ENCODE measurements around the gene GRHL1.
"Not testable (repeated sequence)": the region's sequence is repeated elsewhere in the genome, so short reads cannot be mapped to it uniquely, and the experiment has no call there.

The GRHL1 gene

GRCh38 chr2:10012963-10013461 is 61.5 kb downstream of the GRHL1 start:
- no peak for ATAC-seq (replicated peaks; ENCODE audit: extremely low read depth, poor library complexity, severe bottlenecking)
- no peak overlapping the region for H3K27ac Mint-ChIP-seq (ENCODE audit: low read depth)
- DNase-seq (ENCODE audit: low spot score in 2 of 2), result no peak
- no peak overlapping the region for H3K4me3 Mint-ChIP-seq
- no peaks in the 10 kb centered on the region for H3K9me3 Mint-ChIP-seq
- no peaks in the 10 kb centered on the region for H3K36me3 Mint-ChIP-seq (ENCODE audit: insufficient read depth)
- H3K4me1 Mint-ChIP-seq, result no peaks in the 10 kb centered on the region
- H3K27me3 Mint-ChIP-seq, result no peaks in the 10 kb centered on the region

GRCh38 chr2:10013651-10014417 is 62.3 kb downstream of the GRHL1 start:
- H3K27ac Mint-ChIP-seq (ENCODE audit: low read depth); H3K4me1 Mint-ChIP-seq; H3K27me3 Mint-ChIP-seq; H3K9me3 Mint-ChIP-seq; DNase-seq (ENCODE audit: low spot score in 2 of 2); H3K36me3 Mint-ChIP-seq (ENCODE audit: insufficient read depth); ATAC-seq (replicated peaks; ENCODE audit: extremely low read depth, poor library complexity, severe bottlenecking); H3K4me3 Mint-ChIP-seq: not testable (repeated sequence)

- Mint-ChIP-seq H3K27ac (ENCODE audit: low read depth) (no peak overlapping the region), H3K36me3 (ENCODE audit: insufficient read depth) (no peaks in the 10 kb centered on the region), H3K27me3 (peaks cover 9% of the 10 kb centered on the region), H3K4me3 (no peak overlapping the region), H3K9me3 (no peaks in the 10 kb centered on the region), H3K4me1 (no peaks in the 10 kb centered on the region)
- DNase-seq (ENCODE audit: low spot score in 2 of 2) (no peak), ATAC-seq (replicated peaks; ENCODE audit: extremely low read depth, poor library complexity, severe bottlenecking) (no peak)
Observed at GRCh38 chr2:10014418-10015190, 63.1 kb downstream of the GRHL1 start.

GRCh38 chr2:10015376-10015989 is 64.0 kb downstream of the GRHL1 start:
- not testable (repeated sequence) for H3K36me3 Mint-ChIP-seq (ENCODE audit: insufficient read depth); H3K9me3 Mint-ChIP-seq; H3K4me1 Mint-ChIP-seq; ATAC-seq (replicated peaks; ENCODE audit: extremely low read depth, poor library complexity, severe bottlenecking); H3K27ac Mint-ChIP-seq (ENCODE audit: low read depth); H3K27me3 Mint-ChIP-seq; H3K4me3 Mint-ChIP-seq; DNase-seq (ENCODE audit: low spot score in 2 of 2)

- Mint-ChIP-seq H3K27ac (ENCODE audit: low read depth) (no peak overlapping the region), H3K27me3 (peaks cover 9% of the 10 kb centered on the region), H3K4me1 (no peaks in the 10 kb centered on the region), H3K4me3 (no peak overlapping the region), H3K36me3 (ENCODE audit: insufficient read depth) (no peaks in the 10 kb centered on the region), H3K9me3 (no peaks in the 10 kb centered on the region)
- ATAC-seq (replicated peaks; ENCODE audit: extremely low read depth, poor library complexity, severe bottlenecking) (no peak), DNase-seq (ENCODE audit: low spot score in 2 of 2) (no peak)
Observed at GRCh38 chr2:10016001-10016801, 64.7 kb downstream of the GRHL1 start.

- H3K27ac Mint-ChIP-seq (ENCODE audit: low read depth), result no peak overlapping the region
Observed at GRCh38 chr2:10016802-10017258, 65.3 kb downstream of the GRHL1 start.

GRCh38 chr2:10017313-10017941 is 65.9 kb downstream of the GRHL1 start:
- no peak for DNase-seq (ENCODE audit: low spot score in 2 of 2)
- H3K9me3 Mint-ChIP-seq, result no peaks in the 10 kb centered on the region
- ATAC-seq (replicated peaks; ENCODE audit: extremely low read depth, poor library complexity, severe bottlenecking), result no peak
- no peak overlapping the region for H3K27ac Mint-ChIP-seq (ENCODE audit: low read depth)
- no peaks in the 10 kb centered on the region for H3K4me1 Mint-ChIP-seq
- no peaks in the 10 kb centered on the region for H3K36me3 Mint-ChIP-seq (ENCODE audit: insufficient read depth)
- H3K4me3 Mint-ChIP-seq, result no peak overlapping the region
- H3K27me3 Mint-ChIP-seq, result peaks cover 9% of the 10 kb centered on the region

More at GRCh38 chr2:10016802-10017258, 65.3 kb downstream of the GRHL1 start:
- H3K4me3 Mint-ChIP-seq, result no peak overlapping the region
- peaks cover 9% of the 10 kb centered on the region for H3K27me3 Mint-ChIP-seq
- no peaks in the 10 kb centered on the region for H3K9me3 Mint-ChIP-seq
- ATAC-seq (replicated peaks; ENCODE audit: extremely low read depth, poor library complexity, severe bottlenecking) (no peak), DNase-seq (ENCODE audit: low spot score in 2 of 2) (no peak)
- no peaks in the 10 kb centered on the region for H3K4me1 Mint-ChIP-seq
- H3K36me3 Mint-ChIP-seq (ENCODE audit: insufficient read depth), result no peaks in the 10 kb centered on the region

GRCh38 chr2:10019174-10019573 is 67.7 kb downstream of the GRHL1 start:
- H3K4me3 Mint-ChIP-seq, result no peak overlapping the region
- no peak overlapping the region for H3K27ac Mint-ChIP-seq (ENCODE audit: low read depth)
- H3K4me1 Mint-ChIP-seq, result no peaks in the 10 kb centered on the region
- H3K9me3 Mint-ChIP-seq, result no peaks in the 10 kb centered on the region
- peaks cover 9% of the 10 kb centered on the region for H3K27me3 Mint-ChIP-seq
- ATAC-seq (replicated peaks; ENCODE audit: extremely low read depth, poor library complexity, severe bottlenecking) (no peak), DNase-seq (ENCODE audit: low spot score in 2 of 2) (no peak)
- no peaks in the 10 kb centered on the region for H3K36me3 Mint-ChIP-seq (ENCODE audit: insufficient read depth)

GRCh38 chr2:10019602-10020400 is 68.3 kb downstream of the GRHL1 start:
- Mint-ChIP-seq H3K36me3 (ENCODE audit: insufficient read depth) (no peaks in the 10 kb centered on the region), H3K27ac (ENCODE audit: low read depth) (no peak overlapping the region)

GRCh38 chr2:10022041-10022421 is 70.5 kb downstream of the GRHL1 start:
- H3K4me3 Mint-ChIP-seq, result no peak overlapping the region
- H3K4me1 Mint-ChIP-seq, result no peaks in the 10 kb centered on the region
- no peaks in the 10 kb centered on the region for H3K9me3 Mint-ChIP-seq
- H3K36me3 Mint-ChIP-seq (ENCODE audit: insufficient read depth), result peaks cover 2% of the 10 kb centered on the region
- H3K27me3 Mint-ChIP-seq, result peaks cover 9% of the 10 kb centered on the region
- no peak for DNase-seq (ENCODE audit: low spot score in 2 of 2)
- no peak overlapping the region for H3K27ac Mint-ChIP-seq (ENCODE audit: low read depth)
- no peak for ATAC-seq (replicated peaks; ENCODE audit: extremely low read depth, poor library complexity, severe bottlenecking)

More at GRCh38 chr2:10019602-10020400, 68.3 kb downstream of the GRHL1 start:
- no peak for ATAC-seq (replicated peaks; ENCODE audit: extremely low read depth, poor library complexity, severe bottlenecking)
- Mint-ChIP-seq H3K4me1 (no peaks in the 10 kb centered on the region), H3K27me3 (peaks cover 9% of the 10 kb centered on the region), H3K4me3 (no peak overlapping the region), H3K9me3 (no peaks in the 10 kb centered on the region)
- DNase-seq (ENCODE audit: low spot score in 2 of 2), result no peak

- no peaks in the 10 kb centered on the region for H3K4me1 Mint-ChIP-seq
- peaks cover 9% of the 10 kb centered on the region for H3K27me3 Mint-ChIP-seq
- H3K9me3 Mint-ChIP-seq, result no peaks in the 10 kb centered on the region
- ATAC-seq (replicated peaks; ENCODE audit: extremely low read depth, poor library complexity, severe bottlenecking) (no peak), DNase-seq (ENCODE audit: low spot score in 2 of 2) (no peak)
- no peak overlapping the region for H3K4me3 Mint-ChIP-seq
- no peak overlapping the region for H3K27ac Mint-ChIP-seq (ENCODE audit: low read depth)
- H3K36me3 Mint-ChIP-seq (ENCODE audit: insufficient read depth), result peaks cover 2% of the 10 kb centered on the region
Observed at GRCh38 chr2:10022445-10022844, 71.0 kb downstream of the GRHL1 start.

All from central memory CD8-positive, alpha-beta T cell (primary cell).